Gastrocnemius medialis (tissue), 4 donors: ENCODE results near the gene ZNF417.

Experiments used
- POLR2A ChIP-seq, 2 donors: fragments of 450-650 bp; IDR thresholded peaks; one replicate each; pipeline ENCODE4 v1.6.1; 2017; ENCODE audit warnings: antibody characterized with exemption in 2 of 2, mild to moderate bottlenecking in 2 of 2, moderate library complexity in 2 of 2
- TF ChIP-seq, protein P1 (sequence below), 5 experiments: fragments of 450-650 bp in 3 of 5; fragments of 200-600 bp in 2 of 5; sonication (generic) in 2 of 5; IDR thresholded peaks in 4 of 5; conservative IDR thresholded peaks in 1 of 5; 1 replicate in 4 of 5; 2 replicates in 1 of 5; pipeline ENCODE4 v1.5.1; 2016 to 2019; ENCODE audit warnings: antibody characterized with exemption in 5 of 5, mild to moderate bottlenecking in 3 of 5, moderate library complexity in 3 of 5

DNA sequence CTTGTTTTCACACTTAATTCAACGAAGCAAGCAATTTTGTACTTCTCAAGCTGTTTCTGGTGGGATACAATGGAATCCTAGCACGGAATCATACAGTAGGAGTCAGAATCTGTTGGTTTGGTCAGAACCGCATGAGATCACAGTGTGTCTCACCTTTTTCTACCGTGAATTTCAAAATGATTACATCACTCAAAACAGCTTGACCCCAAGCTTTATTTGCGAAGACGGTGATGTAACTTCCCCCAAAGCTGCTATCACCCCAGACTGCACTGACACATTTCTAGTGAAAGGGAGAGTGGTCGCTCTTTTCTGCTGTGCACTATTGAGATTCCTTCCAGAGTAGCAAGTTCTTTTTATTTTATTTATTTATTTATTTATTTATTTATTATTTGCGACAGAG, 48.4 kb upstream of the ZNF417 start:
- TF ChIP-seq, protein P1, sequence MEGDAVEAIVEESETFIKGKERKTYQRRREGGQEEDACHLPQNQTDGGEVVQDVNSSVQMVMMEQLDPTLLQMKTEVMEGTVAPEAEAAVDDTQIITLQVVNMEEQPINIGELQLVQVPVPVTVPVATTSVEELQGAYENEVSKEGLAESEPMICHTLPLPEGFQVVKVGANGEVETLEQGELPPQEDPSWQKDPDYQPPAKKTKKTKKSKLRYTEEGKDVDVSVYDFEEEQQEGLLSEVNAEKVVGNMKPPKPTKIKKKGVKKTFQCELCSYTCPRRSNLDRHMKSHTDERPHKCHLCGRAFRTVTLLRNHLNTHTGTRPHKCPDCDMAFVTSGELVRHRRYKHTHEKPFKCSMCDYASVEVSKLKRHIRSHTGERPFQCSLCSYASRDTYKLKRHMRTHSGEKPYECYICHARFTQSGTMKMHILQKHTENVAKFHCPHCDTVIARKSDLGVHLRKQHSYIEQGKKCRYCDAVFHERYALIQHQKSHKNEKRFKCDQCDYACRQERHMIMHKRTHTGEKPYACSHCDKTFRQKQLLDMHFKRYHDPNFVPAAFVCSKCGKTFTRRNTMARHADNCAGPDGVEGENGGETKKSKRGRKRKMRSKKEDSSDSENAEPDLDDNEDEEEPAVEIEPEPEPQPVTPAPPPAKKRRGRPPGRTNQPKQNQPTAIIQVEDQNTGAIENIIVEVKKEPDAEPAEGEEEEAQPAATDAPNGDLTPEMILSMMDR (IDR thresholded peaks at IDR 0.05 in 4 of 5, conservative IDR thresholded peaks at IDR 0.05 in 1 of 5): no peak
- no peak for TF ChIP-seq POLR2A (IDR thresholded peaks at IDR 0.05)
